GM19372 (cell line): ENCODE results near the gene IL10RB.
"Not testable (repeated sequence)": the region's sequence is repeated elsewhere in the genome, so short reads cannot be mapped to it uniquely, and the experiment has no call there.

ENCODE experiments used
- ATAC-seq: cut with Tn5 transposase; IDR thresholded peaks from one replicate; pipeline ENCODE4 v1.9.1; 2021; ENCODE audit warnings: mild to moderate bottlenecking, low read depth, moderate library complexity; ENCODE audit not compliant: unreplicated experiment

IL10RB gene

GRCh38 chr21:33296156-33296555, 30.0 kb downstream of the IL10RB start:
- ATAC-seq, result no peak

DNA sequence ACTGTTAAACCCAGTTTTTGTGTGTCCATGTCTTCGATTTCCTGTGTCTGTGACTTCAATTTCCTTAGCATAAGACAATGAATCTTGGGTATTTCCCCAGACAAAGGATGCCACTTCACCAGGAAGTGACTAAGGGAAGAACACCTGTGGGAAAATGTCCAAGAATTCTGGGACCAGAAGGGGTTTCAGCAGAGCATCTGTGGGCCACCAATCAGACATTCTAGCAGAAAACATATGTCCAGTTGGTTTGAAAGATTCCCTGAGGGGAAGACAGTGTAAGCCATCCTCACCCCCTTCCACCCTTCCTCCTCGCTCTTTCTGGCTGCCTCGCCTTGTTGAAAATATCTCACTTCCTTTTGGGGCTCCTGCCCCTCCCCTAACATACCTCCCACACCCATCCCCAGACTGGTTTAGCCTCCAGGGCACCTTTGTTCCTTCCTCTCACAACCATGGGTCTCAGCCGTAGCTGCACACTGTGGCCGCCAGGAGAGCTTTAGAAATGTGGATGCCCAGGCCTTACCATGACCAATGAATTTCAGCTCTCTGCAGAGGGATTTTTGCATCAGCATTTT, 33.1 kb downstream of the IL10RB start:
- no peak for ATAC-seq

DNA sequence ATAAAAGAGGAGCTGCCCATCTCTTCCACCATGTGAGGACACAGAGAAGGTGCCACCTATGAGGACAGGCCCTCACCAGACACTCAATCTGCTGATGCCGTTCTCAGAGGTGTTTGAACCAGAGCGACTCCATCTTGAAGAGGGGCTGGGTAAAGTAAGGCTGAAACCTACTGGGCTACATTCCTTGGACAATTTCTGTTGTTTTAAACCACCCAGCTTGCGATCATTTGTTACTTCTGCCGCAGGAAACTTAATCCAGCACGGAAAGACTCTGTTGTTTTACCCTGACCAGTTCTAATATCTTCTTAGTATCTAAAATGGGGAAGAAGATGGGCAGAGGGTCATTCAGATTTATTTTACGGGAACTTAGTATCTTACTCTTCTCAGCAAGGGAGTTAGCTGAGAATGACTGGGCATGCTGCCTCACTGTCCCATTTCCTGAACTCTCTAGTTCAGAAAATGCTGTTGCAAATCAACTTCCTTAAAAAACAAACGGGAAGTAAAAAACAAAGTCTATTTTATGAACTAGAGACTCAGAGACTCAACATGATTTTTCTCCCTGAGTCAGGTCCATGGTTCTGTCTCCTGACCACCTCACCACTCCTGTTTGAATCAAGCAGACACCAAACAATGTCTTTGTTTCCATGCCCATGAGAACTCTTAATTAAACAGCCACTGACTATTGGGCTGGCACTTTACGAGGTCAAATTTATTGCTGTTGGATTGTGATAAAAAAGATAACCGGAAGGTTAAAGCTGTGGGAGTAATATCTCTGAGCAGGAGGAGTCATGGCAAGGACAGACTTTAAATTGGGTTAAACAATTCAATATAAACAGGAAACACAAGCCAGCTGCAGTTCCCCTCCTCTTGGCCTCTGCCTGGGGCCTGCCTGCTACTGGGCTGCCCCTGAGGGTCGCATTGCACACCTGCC, 34.8 kb downstream of the IL10RB start:
- ATAC-seq, result no peak

GRCh38 chr21:33301632-33302002, 35.5 kb downstream of the IL10RB start:
- no peak for ATAC-seq

DNA sequence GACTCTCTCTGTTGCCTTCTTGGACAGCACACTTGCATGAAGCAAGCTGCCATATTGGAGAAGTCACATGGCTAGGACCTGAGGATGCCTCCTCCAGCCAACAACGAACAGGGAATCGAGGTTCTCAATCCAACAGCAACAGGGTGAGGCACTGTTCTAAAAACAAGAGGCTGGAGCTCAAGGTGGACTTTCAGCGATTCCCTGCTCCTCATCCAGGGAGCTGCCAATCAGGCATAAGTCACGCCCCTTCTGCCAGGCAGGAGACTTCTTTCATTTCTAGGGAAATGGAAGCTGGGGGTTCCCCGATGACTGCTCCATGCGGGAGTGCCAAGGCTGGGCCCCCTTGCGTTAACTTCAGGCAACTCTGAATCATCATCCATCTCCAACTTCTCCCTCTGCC, 35.9 kb downstream of the IL10RB start:
- ATAC-seq, result no peak

- no peak for ATAC-seq
Observed at GRCh38 chr21:33302796-33303195, 36.6 kb downstream of the IL10RB start.

DNA sequence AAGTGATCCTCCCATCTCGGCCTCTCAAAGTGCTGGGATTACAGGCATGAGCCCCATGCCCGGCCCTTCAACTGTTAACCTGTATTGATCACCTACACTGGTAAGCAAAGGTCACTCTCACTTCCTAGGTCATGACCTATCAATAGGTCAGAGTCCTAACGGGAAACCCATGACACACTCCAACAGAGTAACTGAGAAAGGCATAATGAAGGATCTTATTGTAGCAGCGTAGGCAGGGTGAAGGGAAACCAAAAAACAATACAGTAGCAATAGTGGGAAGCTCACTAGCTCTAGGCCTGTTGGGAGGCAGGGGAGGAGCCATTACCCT, 39.1 kb downstream of the IL10RB start:
- no peak for ATAC-seq

DNA sequence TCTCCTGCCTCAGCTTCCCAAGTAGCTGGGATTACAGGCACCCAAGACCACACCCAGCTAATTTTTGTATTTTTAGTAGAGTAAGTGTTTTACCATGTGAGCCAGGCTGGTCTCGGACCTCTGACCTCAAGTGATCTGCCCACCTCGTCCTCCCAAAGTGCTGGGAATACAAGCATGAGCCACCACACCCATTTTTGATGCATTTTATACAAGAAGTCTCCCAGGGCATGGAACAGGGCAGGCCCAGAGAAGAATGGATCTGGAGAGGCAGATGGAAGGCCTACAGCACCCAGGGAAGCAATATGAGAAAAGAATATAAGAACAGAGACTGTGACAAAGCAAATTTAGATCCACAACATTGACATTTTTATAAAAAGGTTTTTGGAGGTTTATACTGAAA, 39.8 kb downstream of the IL10RB start:
- ATAC-seq, result no peak

GRCh38 chr21:33308586-33309490, 42.7 kb downstream of the IL10RB start:
- ATAC-seq, result no peak

DNA sequence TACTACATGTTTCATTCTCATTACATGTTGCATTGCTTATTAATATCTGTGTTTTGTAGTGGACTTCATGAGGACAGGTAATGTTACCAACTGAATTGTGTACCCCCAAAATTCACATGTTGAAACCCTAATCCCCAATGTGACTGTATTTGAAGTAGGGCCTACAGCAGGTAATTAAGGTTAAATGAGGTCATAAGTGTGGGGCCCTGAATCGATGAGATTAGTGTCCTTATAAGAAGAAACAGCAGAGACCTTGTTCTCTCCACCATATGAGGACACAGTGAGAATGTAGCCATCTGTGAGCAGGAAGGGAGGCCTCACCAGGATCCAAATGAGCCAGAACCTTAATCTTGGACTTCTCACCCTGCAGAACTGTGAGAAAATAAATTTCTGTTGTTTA, 43.6 kb downstream of the IL10RB start:
- ATAC-seq, result no peak

DNA sequence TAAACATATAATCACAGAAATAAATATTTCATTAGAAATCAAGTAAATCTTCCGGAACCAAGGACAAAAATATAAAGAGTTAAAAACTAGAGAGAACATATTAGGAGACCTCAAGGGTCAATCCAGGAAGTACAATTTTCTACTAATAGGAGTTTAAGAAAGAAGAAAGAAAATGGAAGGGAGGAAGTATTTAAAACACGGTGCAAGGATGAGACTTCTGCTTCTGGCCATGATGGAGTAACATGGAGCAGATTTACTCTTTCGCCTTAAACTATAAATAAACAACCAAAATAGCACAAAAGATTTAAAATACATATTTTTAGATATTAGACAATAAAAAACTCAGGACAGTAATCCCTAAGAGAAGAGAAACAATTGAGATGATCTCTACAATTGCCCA, 46.0 kb downstream of the IL10RB start:
- no peak for ATAC-seq

GRCh38 chr21:33313183-33313582, 47.0 kb downstream of the IL10RB start:
- no peak for ATAC-seq

- no peak for ATAC-seq
Observed at GRCh38 chr21:33313611-33314010, 47.4 kb downstream of the IL10RB start.

- no peak for ATAC-seq
Observed at GRCh38 chr21:33314111-33314510, 47.9 kb downstream of the IL10RB start.

GRCh38 chr21:33315946-33316710, 50.0 kb downstream of the IL10RB start:
- ATAC-seq, result no peak

GRCh38 chr21:33317145-33317544, 51.0 kb downstream of the IL10RB start:
- ATAC-seq, result no peak

GRCh38 chr21:33317786-33318486, 51.8 kb downstream of the IL10RB start:
- ATAC-seq, result no peak

- not testable (repeated sequence) for ATAC-seq
Observed at GRCh38 chr21:33321005-33321404, 54.8 kb downstream of the IL10RB start.

DNA sequence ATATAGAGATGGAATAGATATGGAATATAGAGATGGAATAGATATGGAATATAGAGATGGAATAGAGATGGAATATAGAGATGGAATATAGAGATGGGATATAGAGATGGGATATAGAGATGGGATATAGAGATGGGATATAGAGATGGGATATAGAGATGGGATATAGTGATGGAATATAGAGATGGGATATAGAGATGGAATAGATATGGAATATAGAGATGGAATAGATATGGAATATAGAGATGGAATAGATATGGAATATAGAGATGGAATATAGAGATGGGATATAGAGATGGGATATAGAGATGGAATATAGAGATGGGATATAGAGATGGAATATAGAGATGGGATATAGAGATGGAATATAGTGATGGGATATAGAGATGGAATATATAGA, 57.4 kb downstream of the IL10RB start:
- not testable (repeated sequence) for ATAC-seq
